GM19043 (cell line): ENCODE data around the gene GNG13.
"Not testable (repeated sequence)": the region's sequence is repeated elsewhere in the genome, so short reads cannot be mapped to it uniquely, and the experiment has no call there.

Experiments
- ATAC-seq: cut with Tn5 transposase; IDR thresholded peaks from one replicate; pipeline ENCODE4 v1.9.1; 2021; ENCODE audit warnings: low read depth; ENCODE audit not compliant: unreplicated experiment

Gene GNG13

DNA sequence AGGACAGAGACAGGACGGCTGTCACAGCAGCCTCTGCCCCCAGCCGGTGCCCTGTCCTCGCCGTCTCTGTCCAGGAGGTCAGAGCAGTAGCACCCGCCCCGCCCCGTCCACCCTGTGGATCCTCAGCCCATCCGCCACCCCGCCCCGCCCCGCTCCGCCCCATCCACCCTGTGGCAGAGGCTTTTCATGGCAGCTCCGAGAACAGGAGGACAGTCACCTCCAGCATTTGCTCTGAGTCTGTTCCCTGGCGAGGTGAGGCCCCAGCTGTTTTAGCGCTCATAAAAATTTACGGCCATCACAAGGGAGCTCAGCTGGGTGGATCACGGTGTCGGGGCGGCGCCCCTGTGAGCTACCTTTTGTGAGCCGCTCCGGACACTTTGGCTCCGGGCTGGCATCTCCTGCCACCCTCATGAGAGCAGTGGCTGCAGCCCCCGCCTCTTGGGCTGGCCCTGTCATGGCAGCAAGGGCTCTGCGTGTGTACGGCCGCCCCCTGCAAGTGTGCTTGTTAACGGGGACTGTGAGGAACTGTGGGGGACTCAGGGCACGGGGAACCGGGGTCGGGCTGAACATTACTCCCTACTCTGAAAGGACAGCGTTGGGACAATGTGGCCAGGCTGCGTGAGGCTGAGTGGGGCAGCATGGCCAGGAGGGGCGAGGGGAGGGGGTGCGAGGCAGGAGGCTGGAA is 32.3 kb upstream of the GNG13 start:
- ATAC-seq: no peak

DNA sequence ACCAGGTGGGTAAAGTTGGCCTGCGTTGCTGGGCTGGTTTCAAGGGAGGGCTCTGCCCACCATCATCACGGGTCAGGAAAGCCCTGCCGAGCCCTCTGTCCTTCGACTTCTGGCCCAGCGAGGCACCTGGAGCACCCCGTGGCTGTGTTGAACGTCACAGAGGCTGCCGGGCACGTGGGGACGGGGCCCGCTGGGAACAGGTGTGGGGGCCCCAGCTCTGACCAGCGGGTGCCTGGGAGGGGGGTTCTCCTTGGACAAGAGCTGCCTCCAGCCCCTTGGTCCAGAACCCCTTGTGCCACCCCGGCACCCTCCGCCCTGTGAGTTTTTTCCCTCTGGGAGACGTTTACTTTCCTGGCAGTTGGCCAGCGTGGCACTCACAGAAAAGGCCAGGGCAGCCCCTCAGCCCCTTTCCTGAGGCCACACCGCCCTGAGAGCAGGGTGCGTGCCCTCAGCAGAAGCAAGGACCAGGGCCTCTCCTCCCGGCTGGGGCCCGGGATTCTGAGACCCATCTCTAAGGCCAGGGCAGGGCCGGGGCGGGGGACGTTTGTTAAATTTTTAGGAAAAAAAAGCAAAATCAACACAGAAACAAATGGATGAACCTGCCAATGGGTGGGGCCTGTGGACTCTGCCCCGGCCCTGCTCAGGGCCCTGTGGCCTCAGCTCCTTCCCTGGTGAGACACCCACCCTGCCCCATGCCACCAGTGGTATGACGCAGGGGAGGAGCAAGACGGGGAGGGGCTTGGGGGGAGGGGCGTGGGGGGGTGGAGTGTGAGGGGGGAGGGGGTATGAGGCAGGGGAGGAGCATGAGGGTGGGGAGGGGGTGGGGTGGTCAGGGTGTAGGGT is 31.3 kb upstream of the GNG13 start:
- ATAC-seq: no peak

- no peak for ATAC-seq
Observed at GRCh38 chr16:830871-831570, 30.5 kb upstream of the GNG13 start.

DNA sequence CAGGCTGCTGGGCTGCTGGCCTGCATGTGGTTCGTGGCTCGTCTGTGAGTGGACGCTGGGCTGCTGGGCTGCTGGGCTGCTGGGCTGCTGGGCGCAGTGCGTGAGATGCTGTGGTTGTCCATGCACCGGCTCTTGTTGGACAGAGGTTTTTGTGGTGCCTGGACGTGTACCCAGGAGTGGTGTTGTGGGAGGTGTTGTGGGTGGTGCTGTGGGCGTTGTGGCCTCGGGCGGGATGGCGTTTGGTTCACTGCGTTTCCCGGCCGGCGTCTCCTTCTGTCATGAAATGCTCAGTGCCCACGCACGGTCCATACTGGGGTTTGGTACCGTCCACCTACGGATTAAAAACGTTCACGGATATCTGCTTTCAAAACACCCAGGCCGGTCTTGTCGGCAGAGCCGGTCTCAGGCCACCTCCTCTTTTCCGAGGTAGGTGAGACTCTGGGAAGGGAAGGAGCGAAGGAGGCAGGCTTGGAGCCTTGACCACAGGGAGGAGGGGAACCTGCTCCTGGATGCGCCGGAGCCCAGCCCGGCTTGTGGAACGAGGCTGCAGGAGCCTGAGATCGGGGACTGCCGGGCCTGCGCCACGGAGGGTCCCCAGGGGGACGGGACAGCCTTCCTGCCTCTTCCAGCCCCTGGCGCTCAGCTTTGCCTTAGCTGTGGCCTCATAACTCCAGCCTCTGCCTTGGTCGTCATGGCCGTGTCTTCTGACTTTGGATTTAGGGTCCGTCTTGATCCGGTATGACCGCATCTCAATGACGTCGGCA is 29.8 kb upstream of the GNG13 start:
- no peak for ATAC-seq

- ATAC-seq: no peak
Observed at GRCh38 chr16:828891-829290, 28.4 kb upstream of the GNG13 start.

DNA sequence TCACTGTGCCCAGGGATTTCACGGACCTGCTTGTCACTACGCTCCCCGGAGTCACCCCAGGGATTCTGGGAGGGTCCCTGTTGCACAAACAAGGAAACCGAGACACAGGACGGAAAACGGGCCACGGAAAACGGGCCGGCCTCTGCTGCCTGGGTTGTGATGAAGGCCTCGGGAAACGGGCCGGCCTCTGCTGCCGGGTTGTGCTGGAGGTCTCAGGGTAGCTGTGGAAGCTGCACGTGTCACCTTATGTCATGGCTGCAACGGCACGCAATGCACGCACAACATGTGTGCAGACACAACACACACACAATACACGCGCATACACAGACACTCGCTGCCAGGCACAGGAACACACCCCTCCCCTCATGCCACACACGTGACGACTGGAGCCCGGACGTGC is 27.0 kb upstream of the GNG13 start:
- no peak for ATAC-seq

DNA sequence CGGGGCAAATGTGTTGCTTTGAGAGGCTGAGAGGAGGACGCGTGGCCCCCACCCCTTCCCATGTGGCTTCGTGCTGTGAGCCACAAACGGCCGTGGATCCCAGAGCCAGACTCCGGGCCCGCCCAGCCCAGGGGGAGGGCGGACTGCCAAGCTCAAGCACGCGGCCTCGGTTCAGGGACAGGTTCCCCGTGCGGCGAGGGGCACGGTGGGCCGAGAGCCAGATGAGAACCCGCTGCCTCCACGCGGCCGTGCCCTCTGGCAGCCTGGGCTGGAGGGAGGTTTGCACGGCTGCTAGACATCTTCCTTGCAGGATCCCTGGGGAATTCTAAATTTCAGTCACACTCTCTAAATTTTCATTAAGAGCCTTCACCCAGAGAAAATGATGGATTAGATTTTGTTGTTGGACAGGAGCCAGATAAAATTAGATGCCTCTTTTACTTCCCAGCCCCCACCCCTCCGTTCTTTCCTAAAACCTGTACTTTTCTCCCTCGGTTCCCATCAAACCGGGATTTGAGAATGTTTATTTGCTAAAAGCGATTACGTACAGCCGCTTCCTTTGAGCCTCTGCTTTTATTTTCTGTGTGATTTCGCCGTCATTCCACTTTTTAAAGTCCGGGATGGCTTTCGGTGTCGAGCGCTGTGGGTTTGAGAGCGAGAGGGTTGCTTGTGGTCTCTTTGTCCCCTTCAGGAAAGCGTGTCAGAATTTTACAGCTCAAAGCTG is 25.0 kb upstream of the GNG13 start:
- ATAC-seq: no peak

GRCh38 chr16:824601-825000 is 24.1 kb upstream of the GNG13 start:
- ATAC-seq: no peak

DNA sequence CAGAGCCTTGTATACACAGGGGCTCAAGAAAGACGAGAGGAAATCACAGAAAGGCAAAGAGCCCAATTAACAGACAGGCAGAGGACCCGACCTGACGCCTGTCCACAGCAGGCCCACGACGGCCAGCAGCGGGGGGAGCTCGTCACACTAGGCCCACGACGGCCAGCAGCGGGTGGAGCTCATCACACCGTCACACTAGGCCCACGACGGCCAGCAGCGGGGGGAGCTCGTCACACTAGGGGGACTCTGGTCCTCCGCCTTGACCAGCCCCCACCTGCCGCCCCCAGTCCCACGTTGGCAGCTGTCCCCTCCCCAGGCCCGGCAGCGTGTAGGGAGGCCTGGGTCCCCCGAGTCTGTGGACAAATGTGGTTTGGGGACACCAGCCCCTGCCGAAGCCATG is 23.7 kb upstream of the GNG13 start:
- ATAC-seq: no peak

- ATAC-seq: no peak
Observed at GRCh38 chr16:822909-823297, 22.4 kb upstream of the GNG13 start.

DNA sequence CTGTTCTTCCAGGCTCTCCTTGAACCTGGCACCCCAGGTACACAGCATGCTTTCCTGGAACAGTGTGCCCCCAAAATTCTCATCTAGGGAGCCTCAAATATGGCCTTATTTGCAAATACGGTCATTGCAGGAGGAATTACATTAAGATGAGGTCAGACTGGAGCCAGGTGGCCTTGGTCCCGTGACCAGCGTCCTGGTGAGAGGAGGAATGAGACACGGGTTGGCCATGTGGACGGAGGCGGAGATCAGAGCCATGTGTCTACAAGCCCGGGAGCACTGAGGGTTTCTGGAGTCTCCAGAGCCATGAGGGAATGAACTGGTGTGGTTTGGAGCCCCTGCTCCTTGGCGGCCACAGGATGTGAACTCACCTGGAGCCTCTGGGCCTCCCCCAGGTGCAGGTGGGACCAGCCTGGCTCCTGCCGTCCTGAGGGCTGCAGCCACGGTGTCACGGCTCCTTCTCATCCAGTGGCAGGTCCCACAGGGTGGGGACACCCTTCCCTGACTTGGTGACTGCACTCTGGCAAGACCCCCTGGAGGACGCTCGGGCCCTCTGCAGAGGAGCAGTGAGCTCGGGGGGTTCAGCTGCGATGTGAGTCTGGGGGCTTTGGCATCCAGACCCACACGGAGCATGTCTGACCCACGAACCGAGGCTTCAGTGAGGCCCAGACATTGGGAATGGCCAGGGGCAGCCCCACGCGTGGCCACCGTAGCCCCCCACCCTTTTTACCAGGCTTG is 21.8 kb upstream of the GNG13 start:
- ATAC-seq: no peak

- no peak for ATAC-seq
Observed at GRCh38 chr16:821751-822150, 21.2 kb upstream of the GNG13 start.

DNA sequence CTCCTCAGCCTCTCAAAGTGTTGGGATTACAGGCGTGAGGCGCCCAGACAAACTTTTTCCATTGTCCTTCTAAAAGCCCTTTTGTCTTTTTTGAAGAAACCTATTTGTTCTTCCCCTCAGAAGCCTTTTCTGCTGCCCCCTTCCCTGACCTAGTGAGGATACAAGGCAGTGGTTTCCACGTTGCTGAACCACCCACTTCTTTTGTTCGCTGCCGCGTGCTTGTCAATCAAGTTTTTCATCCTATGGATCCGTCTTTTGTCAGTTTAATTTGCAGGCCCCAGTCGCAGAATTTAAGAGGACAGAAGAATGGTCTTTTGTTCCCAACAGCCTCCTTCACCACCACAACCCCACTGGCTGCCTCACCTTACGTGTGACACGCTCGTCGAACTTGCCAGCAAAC is 20.2 kb upstream of the GNG13 start:
- no peak for ATAC-seq

- ATAC-seq: not testable (repeated sequence)
Observed at GRCh38 chr16:820044-820408, 19.5 kb upstream of the GNG13 start.

- no peak for ATAC-seq
Observed at GRCh38 chr16:819336-820043, 19.0 kb upstream of the GNG13 start.

GRCh38 chr16:818592-818991 is 18.1 kb upstream of the GNG13 start:
- no peak for ATAC-seq

DNA sequence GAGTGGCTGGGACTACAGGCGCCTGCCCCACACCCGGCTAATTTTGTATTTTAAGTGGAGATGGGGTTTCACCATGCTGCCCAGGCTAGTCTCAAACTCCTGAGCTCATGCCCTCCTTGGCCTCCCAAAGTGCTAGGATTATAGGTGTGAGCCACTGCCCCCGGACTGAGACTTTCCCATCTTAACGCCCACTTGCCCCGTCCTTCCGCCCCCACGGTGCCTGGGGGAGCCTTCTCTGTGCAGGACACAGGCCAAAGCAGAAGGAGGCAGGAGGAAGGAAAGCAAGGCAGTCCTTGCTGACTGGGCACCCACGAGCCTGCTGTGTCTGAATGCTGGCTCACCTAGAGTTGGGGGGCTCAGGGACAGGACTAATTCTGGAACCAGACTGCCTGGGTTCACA is 17.6 kb upstream of the GNG13 start:
- ATAC-seq: no peak

- ATAC-seq: no peak
Observed at GRCh38 chr16:817001-817906, 16.7 kb upstream of the GNG13 start.
